Keratinocyte (primary cell): ENCODE measurements around the gene MAP1LC3B. TPM values are rescaled to one million over a fixed set of nuclear protein-coding genes. Genes with fewer than 3 reads are reported as not detected.

Source experiments
- DNase-seq: peaks from one replicate; pipeline ENCODE4 v3.0.0-alpha.2; 2011; ENCODE audit warnings: low read depth, missing footprints, low spot score
- FAIRE-seq: peaks from 2 replicates; lab custom pipeline; 2011; peaks lifted over from hg19 to GRCh38; lab: Jason Lieb, UNC
- H2AFZ ChIP-seq: 2 replicates; pipeline ENCODE4 v1.6.0; 2012; ENCODE audit warnings: low read length, control low read depth, inconsistent platforms; ENCODE audit not compliant: control insufficient read depth
- H3K27ac ChIP-seq: 2 replicates; pipeline ENCODE4 v1.5.1; 2011; ENCODE audit warnings: low read length; ENCODE audit not compliant: control insufficient read depth, insufficient read depth
- H3K27me3 ChIP-seq: 3 replicates; pipeline ENCODE4 v1.6.0; 2011; ENCODE audit warnings: low read length; ENCODE audit not compliant: control insufficient read depth, insufficient read depth; ENCODE audit errors: extremely low read depth
- H3K36me3 ChIP-seq, 2 experiments: 2 replicates in 1 of 2; 3 replicates in 1 of 2; pipeline ENCODE4 v1.5.1; 2011; ENCODE audit warnings: low read length in 2 of 2, mild to moderate bottlenecking in 1 of 2; ENCODE audit not compliant: control insufficient read depth in 2 of 2, insufficient read depth in 2 of 2; ENCODE audit errors: extremely low read depth in 1 of 2
- H3K4me1 ChIP-seq: 3 replicates; pipeline ENCODE4 v1.5.1; 2011; ENCODE audit warnings: low read length; ENCODE audit not compliant: control insufficient read depth, insufficient read depth; ENCODE audit errors: extremely low read depth
- H3K4me2 ChIP-seq: 3 replicates; pipeline ENCODE4 v1.6.0; 2011; ENCODE audit warnings: low read depth, low read length; ENCODE audit not compliant: control insufficient read depth, insufficient read depth; ENCODE audit errors: extremely low read depth
- H3K4me3 ChIP-seq, 3 experiments: fragments of 200-600 bp in 1 of 3; sonication (generic) in 1 of 3; 2 replicates in 2 of 3; 3 replicates in 1 of 3; pipeline ENCODE4 v1.5.1; 2011 to 2016; ENCODE audit warnings: low read length in 3 of 3, mild to moderate bottlenecking in 3 of 3, control low read depth in 2 of 3, inconsistent platforms in 1 of 3, low read depth in 1 of 3, mixed read lengths in 1 of 3, mixed run types in 1 of 3, moderate library complexity in 1 of 3; ENCODE audit not compliant: control insufficient read depth in 2 of 3, insufficient read depth in 2 of 3; ENCODE audit errors: extremely low read depth in 1 of 3
- H3K79me2 ChIP-seq: 2 replicates; pipeline ENCODE4 v1.6.0; 2012; ENCODE audit warnings: low read length; ENCODE audit not compliant: control insufficient read depth, insufficient read depth
- H3K9ac ChIP-seq: 3 replicates; pipeline ENCODE4 v1.6.0; 2011; ENCODE audit warnings: low read length; ENCODE audit not compliant: control insufficient read depth, insufficient read depth; ENCODE audit errors: extremely low read depth
- H3K9me1 ChIP-seq: 3 replicates; pipeline ENCODE4 v1.6.0; 2011; ENCODE audit warnings: low read length; ENCODE audit not compliant: control insufficient read depth, insufficient read depth; ENCODE audit errors: extremely low read depth
- H3K9me3 ChIP-seq: 2 replicates; pipeline ENCODE4 v1.5.1; 2012; ENCODE audit warnings: low read depth, low read length; ENCODE audit not compliant: control insufficient read depth
- H4K20me1 ChIP-seq: 3 replicates; pipeline ENCODE4 v1.6.0; 2011; ENCODE audit warnings: low read length; ENCODE audit not compliant: control insufficient read depth, insufficient read depth; ENCODE audit errors: extremely low read depth
- CTCF ChIP-seq, 3 experiments: IDR thresholded peaks in 1 of 3; conservative IDR thresholded peaks in 1 of 3; optimal IDR thresholded peaks in 1 of 3; 2 replicates in 2 of 3; 3 replicates in 1 of 3; pipeline versions ENCODE3 to v1.5.1; 2011; ENCODE audit warnings: low read length in 3 of 3, mild to moderate bottlenecking in 3 of 3, moderate library complexity in 2 of 3, control low read depth in 1 of 3, inconsistent platforms in 1 of 3; ENCODE audit not compliant: insufficient read depth in 2 of 3; ENCODE audit errors: extremely low read depth in 1 of 3
- EZH2 ChIP-seq: IDR thresholded peaks from one replicate; pipeline ENCODE4 v1.6.1; 2012; ENCODE audit warnings: inconsistent platforms, mild to moderate bottlenecking, low read length, moderate library complexity
- dilution Hi-C: fragments of 300-500 bp; cut with MboI; formaldehyde crosslinking; loops from one replicate; pipeline ENCODE4 v1.7.0; 2020; ENCODE audit warnings: low sequenced_read_pairs; ENCODE audit not compliant: extremely low pct_ligation_motif_present
- polyA plus RNA-seq, 5 experiments: library from polyadenylated mRNA; depleted of rRNA in 3 of 5; stranded (reverse) in 3 of 5; stranded (forward) in 1 of 5; unstranded in 1 of 5; fragments of >200 nt; gene quantifications; 1 replicate in 1 of 5; 2 replicates in 3 of 5; 3 replicates in 1 of 5; pipeline versions ENCODE4 v1.2.1 to v1.2.3, GENCODE V29; 2011 to 2012; ENCODE audit warnings: missing spikeins in 2 of 5, low read depth in 1 of 5, low replicate concordance in 1 of 5

The MAP1LC3B gene
- polyA plus RNA-seq, 1 donor (not counting 4 experiments of a cell fraction or from before 2014, with no cell fraction given) = 50.3 TPM

DNA sequence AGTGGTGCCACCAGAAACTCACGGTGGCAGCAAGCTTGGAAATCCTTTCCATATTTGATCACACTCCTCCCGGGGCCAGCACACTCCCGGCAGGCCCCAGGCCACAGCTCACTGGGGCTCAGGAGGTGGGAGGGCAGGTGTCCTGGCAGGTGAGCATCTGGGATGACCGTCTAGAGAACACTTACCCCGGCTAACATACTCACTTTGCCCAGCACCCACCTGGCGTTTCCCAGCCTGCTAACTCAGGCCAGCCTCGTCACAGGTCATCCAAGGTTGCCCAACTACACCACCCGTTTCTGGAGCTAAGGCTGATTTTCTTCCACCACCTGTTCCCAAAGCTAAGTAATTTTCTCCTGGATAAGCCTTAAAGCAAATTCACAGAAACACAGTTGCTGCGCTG lies 33.4 kb upstream of the MAP1LC3B start:
- dilution Hi-C loops = no loop called here
- peaks cover 26 to 40% of the 10 kb centered on the region in 2 experiments for H3K36me3 ChIP-seq
- no peaks in the 10 kb centered on the region for H3K9me1 ChIP-seq
- H2AFZ ChIP-seq = no peak overlapping the region
- H3K9me3 ChIP-seq = no peaks in the 10 kb centered on the region
- peaks cover 15% of the 10 kb centered on the region for H3K79me2 ChIP-seq
- no peak overlapping the region for H3K4me3 ChIP-seq
- no peaks in the 10 kb centered on the region for H3K4me1 ChIP-seq
- no peak overlapping the region for H3K4me2 ChIP-seq
- H3K9ac ChIP-seq = no peak overlapping the region
- no peak for DNase-seq
- peaks cover 6% of the 10 kb centered on the region for H4K20me1 ChIP-seq
- H3K27me3 ChIP-seq = no peaks in the 10 kb centered on the region
- H3K27ac ChIP-seq = no peak overlapping the region
- no peak for FAIRE-seq
- TF ChIP-seq EZH2 (no peak), CTCF (optimal IDR thresholded peaks at IDR 0.05 in 1 of 3, IDR thresholded peaks at IDR 0.05 in 1 of 3, conservative IDR thresholded peaks at IDR 0.05 in 1 of 3; ENCODE audit: extremely low read depth in 1 of 3, insufficient read depth in 2 of 3, low read length in 3 of 3) (no peak)

DNA sequence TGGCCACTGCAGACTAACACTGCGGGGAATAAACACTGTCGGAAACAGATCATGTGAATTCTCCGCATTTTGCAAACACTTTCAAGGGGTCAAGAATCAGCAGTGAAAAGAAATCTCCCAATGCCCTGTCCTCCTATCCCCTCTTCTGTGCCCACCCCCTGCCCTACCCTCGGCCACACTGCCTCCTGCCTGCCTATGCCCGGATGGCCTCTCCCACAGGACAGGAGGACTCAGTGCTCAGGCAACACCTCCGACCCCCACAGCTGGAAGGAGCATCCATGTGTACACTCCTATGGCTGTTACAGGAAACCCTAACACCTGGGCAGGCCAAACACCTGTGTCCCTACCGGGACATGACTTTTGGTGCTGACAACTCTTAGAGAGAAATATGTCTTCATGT lies 33.0 kb upstream of the MAP1LC3B start:
- no peaks in the 10 kb centered on the region for H3K9me3 ChIP-seq
- FAIRE-seq (no peak), DNase-seq (no peak)
- peaks cover 7% of the 10 kb centered on the region for H4K20me1 ChIP-seq
- no peaks in the 10 kb centered on the region for H3K27me3 ChIP-seq
- H3K27ac ChIP-seq = no peak overlapping the region
- H3K4me1 ChIP-seq = no peaks in the 10 kb centered on the region
- peaks cover 27 to 43% of the 10 kb centered on the region in 2 experiments for H3K36me3 ChIP-seq
- H3K9ac ChIP-seq = no peak overlapping the region
- no peak overlapping the region for H3K4me3 ChIP-seq
- no peak for TF ChIP-seq CTCF (optimal IDR thresholded peaks at IDR 0.05 in 1 of 3, IDR thresholded peaks at IDR 0.05 in 1 of 3, conservative IDR thresholded peaks at IDR 0.05 in 1 of 3; ENCODE audit: extremely low read depth in 1 of 3, insufficient read depth in 2 of 3, low read length in 3 of 3)
- H3K9me1 ChIP-seq = no peaks in the 10 kb centered on the region
- H3K4me2 ChIP-seq = no peak overlapping the region
- dilution Hi-C loops = no loop called here
- H2AFZ ChIP-seq = no peak overlapping the region
- peaks cover 18% of the 10 kb centered on the region for H3K79me2 ChIP-seq
